Sigmoid colon (tissue), 4 donors: Measurements from ENCODE around the gene TET1.

Experiments
- CTCF ChIP-seq, 4 experiments: fragments of 450-650 bp in 3 of 4; fragments of 200-600 bp in 1 of 4; IDR thresholded peaks; one replicate each; pipeline ENCODE4 v1.5.1; 2016 to 2019; ENCODE audit warnings: antibody characterized with exemption in 4 of 4, mild to moderate bottlenecking in 3 of 4, moderate library complexity in 2 of 4
- EP300 ChIP-seq, 4 donors: sonication (generic); formaldehyde crosslinking; IDR thresholded peaks; one replicate each; pipeline ENCODE4 v1.6.1; 2017; ENCODE audit warnings: antibody characterized with exemption in 4 of 4
- POLR2A ChIP-seq, 2 donors: fragments of 450-650 bp; IDR thresholded peaks; one replicate each; pipeline ENCODE4 v1.6.1; 2016; ENCODE audit warnings: antibody characterized with exemption in 2 of 2, mild to moderate bottlenecking in 2 of 2, moderate library complexity in 2 of 2
- POLR2AphosphoS5 ChIP-seq, 4 donors: sonication (generic); formaldehyde crosslinking; IDR thresholded peaks; one replicate each; pipeline ENCODE4 v1.6.1; 2017; ENCODE audit warnings: antibody characterized with exemption in 4 of 4

GRCh38 chr10:68564712-68565111 is 4.6 kb downstream of the TET1 start:
- TF ChIP-seq CTCF (IDR thresholded peaks at IDR 0.05) (no peak), EP300 (IDR thresholded peaks at IDR 0.05) (no peak), POLR2A (IDR thresholded peaks at IDR 0.05) (no peak), POLR2AphosphoS5 (IDR thresholded peaks at IDR 0.05) (no peak)
